Trophoblast cell (in vitro differentiated cells and primary cell): Measurements from ENCODE around the gene TP53TG5.
A peak's percentile ranks its signal among the peaks of the same experiment; 100 is the strongest.

Source experiments
- DNase-seq, 2 donors: peaks; one replicate each; pipeline ENCODE4 v3.0.0-alpha.2; 2016
- H2AFZ ChIP-seq: 2 replicates; pipeline ENCODE4 v1.6.1; 2013; ENCODE audit warnings: low read length, moderate library complexity, mild to moderate bottlenecking; ENCODE audit not compliant: insufficient read depth, poor library complexity
- H2AK5ac ChIP-seq: 2 replicates; pipeline ENCODE4 v1.6.1; 2013; ENCODE audit warnings: mild to moderate bottlenecking, low read length
- H2BK120ac ChIP-seq: 2 replicates; pipeline ENCODE4 v1.6.1; 2013; ENCODE audit warnings: low read length, mild to moderate bottlenecking, moderate library complexity; ENCODE audit not compliant: insufficient read depth, poor library complexity
- H2BK12ac ChIP-seq: 2 replicates; pipeline ENCODE4 v1.6.1; 2013; ENCODE audit warnings: mild to moderate bottlenecking, low read length, moderate library complexity
- H2BK5ac ChIP-seq: 2 replicates; pipeline ENCODE4 v1.6.1; 2013; ENCODE audit warnings: low read length, low read depth, moderate library complexity, mild to moderate bottlenecking; ENCODE audit not compliant: poor library complexity
- H3K14ac ChIP-seq: 2 replicates; pipeline ENCODE4 v1.6.1; 2013; ENCODE audit warnings: mild to moderate bottlenecking, low read length
- H3K18ac ChIP-seq: 2 replicates; pipeline ENCODE4 v1.6.1; 2013; ENCODE audit warnings: mild to moderate bottlenecking, low read length
- H3K23ac ChIP-seq: 2 replicates; pipeline ENCODE4 v1.6.1; 2013; ENCODE audit warnings: low read length
- H3K27ac ChIP-seq: 2 replicates; pipeline ENCODE4 v1.5.1; 2013; ENCODE audit warnings: low read depth, mild to moderate bottlenecking, inconsistent platforms, low read length, moderate library complexity
- H3K27me3 ChIP-seq: 2 replicates; pipeline ENCODE4 v1.6.1; 2013; ENCODE audit warnings: inconsistent platforms, mild to moderate bottlenecking, low read length, moderate library complexity; ENCODE audit not compliant: insufficient read depth
- H3K36me3 ChIP-seq, 2 experiments: 1 replicate in 1 of 2; 2 replicates in 1 of 2; pipeline ENCODE4 v1.6.1; 2013; ENCODE audit warnings: low read length in 2 of 2, mild to moderate bottlenecking in 2 of 2, moderate library complexity in 1 of 2; ENCODE audit not compliant: insufficient read depth in 2 of 2, control insufficient read depth in 1 of 2
- H3K4ac ChIP-seq: 2 replicates; pipeline ENCODE4 v1.6.1; 2013; ENCODE audit warnings: low read depth, mild to moderate bottlenecking, low read length, moderate library complexity
- H3K4me1 ChIP-seq, 2 experiments: 1 replicate in 1 of 2; 2 replicates in 1 of 2; pipeline ENCODE4 v1.6.1; 2013; ENCODE audit warnings: low read length in 2 of 2, mild to moderate bottlenecking in 2 of 2, moderate library complexity in 1 of 2; ENCODE audit not compliant: insufficient read depth in 2 of 2, control insufficient read depth in 1 of 2
- H3K4me2 ChIP-seq: 2 replicates; pipeline ENCODE4 v1.6.1; 2013; ENCODE audit warnings: inconsistent platforms, mild to moderate bottlenecking, low read length, moderate library complexity
- H3K4me3 ChIP-seq: 2 replicates; pipeline ENCODE4 v1.5.1; 2013; ENCODE audit warnings: mild to moderate bottlenecking, low read depth, low read length, inconsistent platforms
- H3K79me1 ChIP-seq: one replicate; pipeline ENCODE4 v1.6.1; 2013; ENCODE audit warnings: low read length
- H3K79me2 ChIP-seq: 2 replicates; pipeline ENCODE4 v1.6.1; 2013; ENCODE audit warnings: low read length, mild to moderate bottlenecking; ENCODE audit not compliant: control insufficient read depth, insufficient read depth, poor library complexity
- H3K9ac ChIP-seq: 2 replicates; pipeline ENCODE4 v1.6.1; 2013; ENCODE audit warnings: mild to moderate bottlenecking, low read length
- H3K9me3 ChIP-seq: 2 replicates; pipeline ENCODE4 v1.6.1; 2013; ENCODE audit warnings: low read depth, mild to moderate bottlenecking, control low read depth, inconsistent platforms, low read length; ENCODE audit not compliant: insufficient read depth
- H4K12ac ChIP-seq: 2 replicates; pipeline ENCODE4 v1.6.1; 2013; ENCODE audit warnings: low read depth, mild to moderate bottlenecking, low read length, moderate library complexity
- H4K8ac ChIP-seq: 2 replicates; pipeline ENCODE4 v1.6.1; 2013; ENCODE audit warnings: low read depth, mild to moderate bottlenecking, low read length, moderate library complexity
- H4K91ac ChIP-seq: one replicate; pipeline ENCODE4 v1.6.1; 2013; ENCODE audit warnings: low read depth, mild to moderate bottlenecking, low read length, moderate library complexity
- WGBS: extraction: QIAGEN DNeasy Blood & Tissue Kit; methylation state at CpG from one replicate; pipeline ENCODE4 v1.1.7; 2013; ENCODE audit warnings: missing lambda C conversion rate; ENCODE audit not compliant: insufficient read length, insufficient coverage; ENCODE audit errors: extremely low coverage; 5-methylcytosine and 5-hydroxymethylcytosine counted together

The TP53TG5 gene

DNA sequence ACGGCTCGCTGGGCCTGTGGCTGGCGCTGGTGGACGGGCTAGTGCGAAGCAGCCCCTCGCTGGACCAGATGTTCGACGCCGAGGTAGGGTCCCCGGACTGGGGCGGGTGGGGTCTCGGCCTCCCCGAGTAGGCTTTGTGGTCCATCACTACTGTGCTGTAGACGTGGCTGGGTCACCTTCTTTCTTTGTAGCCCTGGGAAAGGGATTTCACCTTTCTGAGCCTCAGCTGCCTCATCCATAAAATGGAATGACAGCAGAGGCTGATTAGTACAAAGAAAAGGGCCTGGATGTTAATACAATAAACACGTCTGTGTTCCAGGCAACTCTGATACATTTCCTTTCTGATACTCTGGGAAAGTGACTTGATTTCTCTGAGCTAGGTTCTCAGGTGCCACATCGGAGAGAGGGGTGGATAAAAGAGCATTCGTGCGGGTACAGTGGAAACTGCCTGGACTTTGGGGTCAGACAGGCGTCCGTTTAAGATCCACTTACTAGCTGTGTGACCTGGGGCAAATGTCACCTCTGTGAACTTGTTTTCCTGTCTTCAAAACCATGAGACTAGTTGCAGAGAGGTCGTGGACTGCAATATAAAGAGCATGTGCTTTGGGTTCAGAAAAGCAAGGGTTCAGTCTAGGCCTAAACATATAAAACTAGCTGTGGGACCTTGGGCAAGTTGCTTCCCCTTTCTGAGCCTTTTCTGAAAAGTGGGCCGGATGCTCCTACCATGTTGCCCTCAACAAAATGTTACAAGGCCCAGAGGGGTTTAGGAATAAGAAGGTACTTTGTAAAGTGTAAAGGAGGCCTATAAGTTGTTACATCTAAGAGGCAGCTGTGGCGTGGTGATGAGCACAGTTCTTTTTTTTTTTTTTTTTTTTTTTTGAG lies 14.3 kb downstream of the TP53TG5 start:
- Histone ChIP-seq H3K27ac (no peak overlapping the region), H3K18ac (peak overlapping the region; percentile 17), H3K14ac (peak overlapping the region; percentile 25), H3K4ac (peak overlapping the region; percentile 13), H3K23ac (no peak overlapping the region), H4K8ac (peak overlapping the region; percentile 22), H4K12ac (no peak overlapping the region), H3K27me3 (no peaks in the 10 kb centered on the region), H3K9ac (peak overlapping the region; percentile 74), H3K36me3 (peaks cover 14 to 32% of the 10 kb centered on the region in 2 experiments), H3K79me1 (peaks cover 20% of the 10 kb centered on the region), H3K4me3 (peak overlapping the region; percentile 88), H3K4me2 (peak overlapping the region; percentile 84), H2BK12ac (no peak overlapping the region), H3K9me3 (no peaks in the 10 kb centered on the region), H2BK5ac (peak overlapping the region; percentile 12), H2AFZ (no peak overlapping the region), H4K91ac (no peak overlapping the region), H3K79me2 (peaks cover 8% of the 10 kb centered on the region), H2BK120ac (no peak overlapping the region), H3K4me1 (peaks cover 17 to 20% of the 10 kb centered on the region in 2 experiments), H2AK5ac (no peak overlapping the region)
- WGBS = no CpG with 5 or more reads among the region's 23 CpGs
- DNase-seq = no peak

DNA sequence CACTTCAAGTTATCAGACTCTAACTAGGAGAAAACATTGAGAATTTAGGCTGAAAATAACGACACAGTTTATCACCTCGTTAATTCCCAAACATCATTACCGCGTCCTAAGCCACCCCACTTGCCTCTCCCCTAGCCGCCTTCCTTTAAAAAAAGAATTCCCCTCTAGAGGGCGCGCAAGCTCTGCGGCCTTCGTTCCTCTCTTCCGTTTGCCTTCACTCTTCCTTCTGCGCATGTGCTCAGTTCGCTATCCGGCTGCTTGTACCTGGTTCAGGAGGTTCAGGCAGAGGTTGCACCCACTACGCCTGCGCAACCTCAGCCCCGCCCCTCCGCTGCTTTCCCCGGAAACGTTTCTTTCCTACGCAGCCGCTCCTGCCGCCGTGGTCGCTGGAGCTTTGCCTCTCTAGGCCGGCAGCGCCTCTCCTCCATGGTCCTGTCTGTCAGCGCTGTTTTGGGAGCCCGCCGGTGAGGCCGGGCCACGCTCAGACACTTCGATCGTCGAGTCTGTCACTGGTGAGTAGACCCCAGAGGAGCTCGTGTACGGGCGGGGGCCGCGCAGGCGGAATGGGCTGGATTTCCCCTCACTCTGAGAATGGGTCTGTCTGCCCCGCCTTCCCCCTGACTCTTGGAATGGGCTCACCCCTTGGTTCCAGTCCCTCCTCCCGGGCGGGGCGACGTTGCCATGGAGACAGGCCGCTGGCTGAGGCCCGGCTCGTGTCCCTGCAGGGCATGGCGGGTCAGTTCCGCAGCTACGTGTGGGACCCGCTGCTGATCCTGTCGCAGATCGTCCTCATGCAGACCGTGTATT lies 15.1 kb downstream of the TP53TG5 start, which contains the start of gene SYS1:
Gene SYS1, plus strand, starts transcription at position 353 of the 807 bp plus-strand sequence. Its CDS starts 376 bp downstream, at position 729.
- peak within 1 kb of the TSS; percentile 23 for H2AFZ ChIP-seq
- no peaks in the 10 kb centered on the region for H3K27me3 ChIP-seq
- H3K79me1 ChIP-seq = peaks cover 26% of the 10 kb centered on the region
- peak within 1 kb of the TSS; percentile 88 for H3K4me3 ChIP-seq
- no CpG with 5 or more reads among the region's 55 CpGs for WGBS
- H3K23ac ChIP-seq = no peak within 1 kb of the TSS
- H3K18ac ChIP-seq = peak within 1 kb of the TSS; percentile 46
- peak within 1 kb of the TSS; percentile 2 for H4K12ac ChIP-seq
- H2BK5ac ChIP-seq = peak within 1 kb of the TSS; percentile 42
- peaks cover 14 to 24% of the 10 kb centered on the region in 2 experiments for H3K36me3 ChIP-seq
- H3K9ac ChIP-seq = peak within 1 kb of the TSS; percentile 90
- H3K4me2 ChIP-seq = peak within 1 kb of the TSS; percentile 84
- peak; percentile 98 to 100 for DNase-seq
- H4K91ac ChIP-seq = peak within 1 kb of the TSS; percentile 69
- H3K4ac ChIP-seq = peak within 1 kb of the TSS; percentile 39
- no peak within 1 kb of the TSS for H2AK5ac ChIP-seq
- H3K14ac ChIP-seq = peak within 1 kb of the TSS; percentile 25
- H3K27ac ChIP-seq = peak within 1 kb of the TSS; percentile 83
- H2BK12ac ChIP-seq = peak within 1 kb of the TSS; percentile 53
- peaks cover 8% of the 10 kb centered on the region for H3K79me2 ChIP-seq
- H2BK120ac ChIP-seq = peak within 1 kb of the TSS; percentile 5
- no peaks in the 10 kb centered on the region for H3K9me3 ChIP-seq
- H3K4me1 ChIP-seq = peaks cover 24 to 28% of the 10 kb centered on the region in 2 experiments
- H4K8ac ChIP-seq = peak within 1 kb of the TSS; percentile 76

DNA sequence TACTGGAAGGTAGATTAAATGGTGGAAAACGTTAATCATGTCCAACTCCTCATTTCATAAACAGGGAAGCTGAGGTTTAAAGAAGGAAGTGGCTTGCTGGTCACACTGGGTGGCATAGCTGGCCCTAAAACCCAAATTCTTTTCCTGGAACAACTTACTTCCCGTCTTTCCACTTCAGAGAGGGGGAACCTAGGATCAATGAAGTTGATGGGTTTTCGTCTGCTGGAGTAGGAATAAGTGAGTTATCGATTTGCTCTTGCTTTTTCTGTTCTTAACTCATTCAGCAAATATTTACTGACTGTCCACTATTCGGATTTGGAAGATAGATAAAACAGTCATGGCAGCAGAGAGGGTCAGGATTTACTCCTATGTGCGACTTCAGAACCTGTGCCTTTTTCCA lies 16.3 kb downstream of the TP53TG5 start:
- Histone ChIP-seq H3K14ac (no peak overlapping the region), H3K4me1 (peaks cover 27 to 31% of the 10 kb centered on the region in 2 experiments), H3K23ac (no peak overlapping the region), H4K8ac (no peak overlapping the region), H2BK12ac (no peak overlapping the region), H3K79me2 (peaks cover 8% of the 10 kb centered on the region), H3K79me1 (peaks cover 26% of the 10 kb centered on the region), H2AFZ (no peak overlapping the region), H3K9ac (no peak overlapping the region), H3K4me2 (no peak overlapping the region), H3K27me3 (no peaks in the 10 kb centered on the region), H2BK5ac (no peak overlapping the region), H2AK5ac (no peak overlapping the region), H3K36me3 (peaks cover 5 to 12% of the 10 kb centered on the region in 2 experiments), H3K4me3 (no peak overlapping the region), H3K9me3 (no peaks in the 10 kb centered on the region), H4K12ac (no peak overlapping the region), H3K27ac (no peak overlapping the region), H2BK120ac (no peak overlapping the region), H4K91ac (no peak overlapping the region), H3K4ac (no peak overlapping the region), H3K18ac (no peak overlapping the region)
- DNase-seq = no peak
- WGBS = no CpG with 5 or more reads among the region's 6 CpGs

DNA sequence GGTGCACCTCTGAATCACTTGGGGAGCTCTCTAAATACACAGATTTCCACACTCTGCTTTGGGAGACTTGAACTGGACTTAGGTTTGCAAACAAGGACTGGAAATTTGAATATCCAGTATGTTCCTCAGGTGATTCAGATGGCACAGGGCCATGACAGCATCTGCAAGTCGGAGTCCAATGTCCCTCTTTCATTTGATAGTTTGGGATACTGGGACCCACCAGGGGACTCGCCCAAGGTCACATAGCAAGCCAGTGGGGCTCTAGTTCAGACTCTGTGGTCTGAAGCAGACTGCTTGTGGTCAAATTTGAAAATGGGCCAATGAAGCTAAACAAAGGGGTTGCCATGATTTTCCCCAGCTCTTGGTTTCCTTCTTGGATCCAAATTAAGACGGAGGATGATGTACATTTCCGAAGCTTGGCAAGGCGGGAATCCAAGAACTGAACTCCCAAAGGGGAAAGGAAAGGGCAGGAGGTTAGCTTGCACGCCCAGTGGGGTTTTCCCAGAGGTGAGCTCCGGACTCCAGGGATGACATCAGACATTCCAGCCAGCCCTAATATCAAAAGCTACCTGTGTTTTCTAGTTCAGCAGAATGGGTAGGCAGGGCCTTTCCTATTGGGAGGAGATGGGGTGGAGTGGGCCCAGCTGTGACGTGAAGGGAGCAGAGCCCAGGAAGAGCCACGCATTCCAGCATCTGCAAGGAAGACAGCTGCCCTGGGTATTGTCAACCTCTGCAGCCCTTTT lies 18.5 kb downstream of the TP53TG5 start:
- peaks cover 26% of the 10 kb centered on the region for H3K79me1 ChIP-seq
- no peaks in the 10 kb centered on the region for H3K36me3 ChIP-seq
- peaks cover 31% of the 10 kb centered on the region in 2 experiments for H3K4me1 ChIP-seq
- peak overlapping the region; percentile 80 for H3K4ac ChIP-seq
- no peaks in the 10 kb centered on the region for H3K9me3 ChIP-seq
- H2AK5ac ChIP-seq = peak overlapping the region; percentile 69
- H3K27ac ChIP-seq = peak overlapping the region; percentile 93
- H3K27me3 ChIP-seq = no peaks in the 10 kb centered on the region
- H2BK12ac ChIP-seq = peak overlapping the region; percentile 94
- no peak overlapping the region for H3K4me3 ChIP-seq
- peak overlapping the region; percentile 88 for H2BK5ac ChIP-seq
- H2BK120ac ChIP-seq = peak overlapping the region; percentile 73
- H4K8ac ChIP-seq = peak overlapping the region; percentile 39
- H3K18ac ChIP-seq = peak overlapping the region; percentile 68
- peak overlapping the region; percentile 22 for H3K9ac ChIP-seq
- H4K91ac ChIP-seq = peak overlapping the region; percentile 92
- DNase-seq = no peak
- H3K4me2 ChIP-seq = peak overlapping the region; percentile 33
- H2AFZ ChIP-seq = no peak overlapping the region
- H3K79me2 ChIP-seq = peaks cover 8% of the 10 kb centered on the region
- no peak overlapping the region for H4K12ac ChIP-seq
- H3K23ac ChIP-seq = no peak overlapping the region
- WGBS = no CpG with 5 or more reads among the region's 9 CpGs
- peak overlapping the region; percentile 62 for H3K14ac ChIP-seq
